ENCODE data around the gene ARID3A. TPM values are rescaled to one million over a fixed set of nuclear protein-coding genes. Genes with fewer than 3 reads are reported as not detected.

ARID3A gene
- total and polyA plus RNA-seq, 2 of the 13 experiments (the other 11 are each of a cell fraction or from before 2014, with no cell fraction given), result 71.3 to 77.9 TPM

DNA sequence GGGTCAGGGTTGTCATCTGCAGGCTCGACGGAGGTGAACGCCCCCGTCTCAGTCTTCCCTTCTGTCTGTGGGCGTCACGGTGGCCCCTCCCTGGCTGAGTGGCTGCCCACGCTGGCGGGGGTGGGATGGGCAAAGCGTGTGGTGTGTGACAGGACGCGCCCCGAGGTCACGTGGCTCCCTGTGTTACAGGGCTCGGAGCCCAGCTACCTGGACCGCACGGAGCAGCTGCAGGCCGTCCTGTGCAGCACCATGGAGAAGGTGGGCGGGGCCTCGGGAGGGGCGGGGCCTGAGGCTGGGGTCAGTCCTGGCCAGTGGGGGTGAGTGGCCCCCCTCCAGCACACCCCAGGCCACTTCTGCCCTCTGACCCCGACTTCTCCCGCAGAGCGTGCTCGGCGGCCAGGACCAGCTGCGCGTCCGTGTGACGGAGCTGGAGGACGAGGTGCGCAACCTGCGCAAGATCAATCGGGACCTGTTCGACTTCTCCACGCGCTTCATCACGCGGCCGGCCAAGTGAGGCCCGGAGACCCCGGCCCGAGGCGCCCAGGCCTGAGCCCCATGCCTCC, 68.1 kb downstream of the ARID3A start (continued):
- TF ChIP-seq ZNF10 (CRISPR knock-in tag; IDR thresholded peaks at IDR 0.05; ENCODE audit: borderline replicate concordance, low read depth) (no peak), ZNF672 (CRISPR knock-in tag; IDR thresholded peaks at IDR 0.05) (0 out of 2 replicates have a peak, but pooled peaks have one; percentile 56), ZNF589 (CRISPR knock-in tag; conservative IDR thresholded peaks at IDR 0.05) (peak; percentile 57; the same call in 1 of the 2 replicates), ZC3H13 (CRISPR knock-in tag; IDR thresholded peaks at IDR 0.05) (0 out of 2 replicates have a peak, but pooled peaks have one; percentile 75), AGO2 (optimal IDR thresholded peaks at IDR 0.05; ENCODE audit: low read depth, low read length) (peak; percentile 87), CHCHD3 (CRISPR knock-in tag; IDR thresholded peaks at IDR 0.05) (0 out of 2 replicates have a peak, but pooled peaks have one; percentile 37), TOE1 (CRISPR knock-in tag; IDR thresholded peaks at IDR 0.05) (no peak), ARNT (IDR thresholded peaks at IDR 0.05) (no peak), HOXA3 (CRISPR knock-in tag; IDR thresholded peaks at IDR 0.05) (peak; percentile 12; the same call in 1 of the 2 replicates), RBFOX2 (IDR thresholded peaks at IDR 0.05; ENCODE audit: low read depth, low read length) (0 out of 2 replicates have a peak, but pooled peaks have one; percentile 30), TOPORS (CRISPR knock-in tag; IDR thresholded peaks at IDR 0.05) (0 out of 2 replicates have a peak, but pooled peaks have one; percentile 39), SP1 (IDR thresholded peaks at IDR 0.05) (no peak), SP1 (CRISPR knock-in tag; IDR thresholded peaks at IDR 0.05) (peak; percentile 13; the same call in 1 of the 2 replicates), HNRNPUL1 (IDR thresholded peaks at IDR 0.05; ENCODE audit: low read depth, low read length) (no peak)
- TF ChIP-seq, protein P1, sequence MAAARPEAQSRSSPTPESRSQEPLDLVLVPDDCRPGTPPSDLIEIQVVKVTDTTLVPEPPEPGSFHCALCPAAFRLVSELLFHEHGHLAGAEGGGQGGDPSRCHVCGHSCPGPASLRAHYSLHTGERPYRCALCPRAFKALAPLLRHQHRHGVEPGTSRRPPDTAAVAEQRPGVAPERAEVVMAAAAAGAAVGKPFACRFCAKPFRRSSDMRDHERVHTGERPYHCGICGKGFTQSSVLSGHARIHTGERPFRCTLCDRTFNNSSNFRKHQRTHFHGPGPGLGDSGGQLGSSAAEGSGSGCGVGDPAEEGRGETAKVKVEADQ (CRISPR knock-in tag; IDR thresholded peaks at IDR 0.05; ENCODE audit: borderline replicate concordance), result no peak
- TF ChIP-seq, protein P2, sequence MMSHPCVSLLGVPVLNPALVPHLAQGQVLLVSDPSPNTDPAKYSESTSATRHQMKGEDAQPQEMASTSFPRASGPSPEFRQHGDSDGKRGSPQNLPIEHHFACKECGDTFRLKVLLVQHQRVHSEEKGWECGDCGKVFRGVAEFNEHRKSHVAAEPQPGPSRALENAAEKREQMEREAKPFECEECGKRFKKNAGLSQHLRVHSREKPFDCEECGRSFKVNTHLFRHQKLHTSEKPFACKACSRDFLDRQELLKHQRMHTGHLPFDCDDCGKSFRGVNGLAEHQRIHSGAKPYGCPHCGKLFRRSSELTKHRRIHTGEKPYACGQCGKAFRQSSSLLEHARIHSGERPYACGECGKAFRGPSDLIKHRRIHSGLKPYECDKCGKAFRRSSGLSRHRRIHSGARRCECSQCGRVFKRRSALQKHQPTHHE (CRISPR knock-in tag; IDR thresholded peaks at IDR 0.05; ENCODE audit: borderline replicate concordance), result 0 out of 2 replicates have a peak, but pooled peaks have one; percentile 3
- TF ChIP-seq, protein P3, sequence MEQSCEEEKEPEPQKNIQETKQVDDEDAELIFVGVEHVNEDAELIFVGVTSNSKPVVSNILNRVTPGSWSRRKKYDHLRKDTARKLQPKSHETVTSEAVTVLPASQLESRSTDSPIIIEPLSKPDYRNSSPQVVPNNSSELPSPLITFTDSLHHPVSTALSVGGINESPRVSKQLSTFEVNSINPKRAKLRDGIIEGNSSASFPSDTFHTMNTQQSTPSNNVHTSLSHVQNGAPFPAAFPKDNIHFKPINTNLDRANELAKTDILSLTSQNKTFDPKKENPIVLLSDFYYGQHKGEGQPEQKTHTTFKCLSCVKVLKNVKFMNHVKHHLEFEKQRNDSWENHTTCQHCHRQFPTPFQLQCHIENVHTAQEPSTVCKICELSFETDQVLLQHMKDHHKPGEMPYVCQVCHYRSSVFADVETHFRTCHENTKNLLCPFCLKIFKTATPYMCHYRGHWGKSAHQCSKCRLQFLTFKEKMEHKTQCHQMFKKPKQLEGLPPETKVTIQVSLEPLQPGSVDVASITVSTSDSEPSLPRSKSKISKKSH (CRISPR knock-in tag; IDR thresholded peaks at IDR 0.05; ENCODE audit: borderline replicate concordance), result no peak

Data from HepG2 (cell line).